ENCODE results near the gene MLYCD.

Gene MLYCD

GRCh38 chr16:83943516-83944050 lies 44.7 kb downstream of the MLYCD start:
- CTCF ChIA-PET = interaction anchor here (0.6 to 0.7 kb wide), 3 partner anchors 45 to 229 kb away, joined by 3 read pairs; no protein-coding TSS in a partner anchor
- Histone ChIP-seq H3K9me3 (ENCODE audit: control insufficient read depth, insufficient read depth, low read depth, low read length) (no peaks in the 10 kb centered on the region), H3K27ac (ENCODE audit: extremely low read depth, low read depth, low read length) (no peak overlapping the region), H3K4me3 (ENCODE audit: low read depth, low read length) (no peak overlapping the region), H3K4me1 (ENCODE audit: control insufficient read depth, insufficient read depth, low read length) (no peaks in the 10 kb centered on the region; the same call in 1 of the 2 replicates), H3K36me3 (ENCODE audit: control insufficient read depth in 2 of 2, insufficient read depth in 1 of 2, low read length in 2 of 2) (no peaks in the 10 kb centered on the region)
- POLR2A ChIA-PET = no interaction called here
- TF ChIP-seq PATZ1 (tag by site-specific recombination; IDR thresholded peaks at IDR 0.05) = no peak
- TF ChIP-seq ZNF629 (tag by site-specific recombination; IDR thresholded peaks at IDR 0.05) = no peak
- no peak for TF ChIP-seq KLF9 (tag by site-specific recombination; IDR thresholded peaks at IDR 0.05; ENCODE audit: low read depth)
- no peak for TF ChIP-seq ZBTB21 (tag by site-specific recombination; IDR thresholded peaks at IDR 0.05)
- TF ChIP-seq ZNF2 (tag by site-specific recombination; IDR thresholded peaks at IDR 0.05) = no peak
- no peak for TF ChIP-seq ZFP41 (tag by site-specific recombination; IDR thresholded peaks at IDR 0.05; ENCODE audit: borderline replicate concordance)
- TF ChIP-seq ZNF114 (tag by site-specific recombination; IDR thresholded peaks at IDR 0.05) = no peak
- no peak for TF ChIP-seq ZBTB48 (tag by site-specific recombination; IDR thresholded peaks at IDR 0.05)

DNA sequence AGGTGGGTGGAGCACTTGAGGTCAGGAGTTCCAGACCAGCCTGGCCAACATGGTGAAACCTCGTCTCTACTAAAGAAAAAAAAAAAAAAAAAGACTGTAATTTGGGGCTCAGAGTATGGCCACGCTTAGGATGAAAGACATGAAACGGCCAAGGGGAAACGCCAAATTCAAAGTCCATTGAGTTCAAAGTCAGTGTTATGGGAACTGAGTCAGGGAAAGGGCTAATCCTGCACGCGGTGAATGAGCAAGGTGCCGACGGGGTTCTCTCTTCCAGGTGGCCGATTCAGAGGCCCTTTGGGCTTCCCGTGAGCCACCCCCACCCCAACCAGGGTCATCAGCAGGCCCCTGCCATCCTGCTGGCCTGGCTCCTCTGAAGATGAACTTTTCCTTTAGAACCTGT lies 46.7 kb downstream of the MLYCD start:
- ChIA-PET POLR2A (no interaction called here), CTCF (no interaction called here)
- no peaks in the 10 kb centered on the region for H3K9me3 ChIP-seq (ENCODE audit: control insufficient read depth, insufficient read depth, low read depth, low read length)
- no peak for TF ChIP-seq ZNF677 (tag by site-specific recombination; IDR thresholded peaks at IDR 0.05)
- TF ChIP-seq OVOL3 (tag by site-specific recombination; IDR thresholded peaks at IDR 0.05) = no peak
- no peak for TF ChIP-seq PRDM4 (tag by site-specific recombination; IDR thresholded peaks at IDR 0.05)
- H3K4me1 ChIP-seq (ENCODE audit: control insufficient read depth, insufficient read depth, low read length) = no peaks in the 10 kb centered on the region
- H3K4me3 ChIP-seq (ENCODE audit: low read depth, low read length) = no peak overlapping the region
- no peak overlapping the region for H3K27ac ChIP-seq (ENCODE audit: extremely low read depth, low read depth, low read length)
- no peaks in the 10 kb centered on the region for H3K36me3 ChIP-seq (ENCODE audit: control insufficient read depth in 2 of 2, insufficient read depth in 1 of 2, low read length in 2 of 2)

- POLR2A ChIA-PET = no interaction called here
- H3K9me3 ChIP-seq (ENCODE audit: control insufficient read depth, insufficient read depth, low read depth, low read length) = no peaks in the 10 kb centered on the region
- H3K4me3 ChIP-seq (ENCODE audit: low read depth, low read length) = no peak overlapping the region
- CTCF ChIA-PET = no interaction called here
- H3K27ac ChIP-seq (ENCODE audit: extremely low read depth, low read depth, low read length) = no peak overlapping the region
- no peaks in the 10 kb centered on the region for H3K36me3 ChIP-seq (ENCODE audit: control insufficient read depth in 2 of 2, insufficient read depth in 1 of 2, low read length in 2 of 2)
- no peaks in the 10 kb centered on the region for H3K4me1 ChIP-seq (ENCODE audit: control insufficient read depth, insufficient read depth, low read length)
- TF ChIP-seq ZNF513 (tag by site-specific recombination; IDR thresholded peaks at IDR 0.05) (no peak), PRDM6 (tag by site-specific recombination; IDR thresholded peaks at IDR 0.05) (no peak), KLF17 (tag by site-specific recombination; IDR thresholded peaks at IDR 0.05) (no peak), ZNF221 (tag by site-specific recombination; IDR thresholded peaks at IDR 0.05; ENCODE audit: borderline replicate concordance) (no peak), SALL2 (tag by site-specific recombination; IDR thresholded peaks at IDR 0.05; ENCODE audit: borderline replicate concordance) (no peak), ZNF140 (tag by site-specific recombination; IDR thresholded peaks at IDR 0.05) (no peak), ZNF707 (tag by site-specific recombination; IDR thresholded peaks at IDR 0.05) (no peak), IKZF3 (tag by site-specific recombination; IDR thresholded peaks at IDR 0.05) (no peak)
- TF ChIP-seq, protein P1, sequence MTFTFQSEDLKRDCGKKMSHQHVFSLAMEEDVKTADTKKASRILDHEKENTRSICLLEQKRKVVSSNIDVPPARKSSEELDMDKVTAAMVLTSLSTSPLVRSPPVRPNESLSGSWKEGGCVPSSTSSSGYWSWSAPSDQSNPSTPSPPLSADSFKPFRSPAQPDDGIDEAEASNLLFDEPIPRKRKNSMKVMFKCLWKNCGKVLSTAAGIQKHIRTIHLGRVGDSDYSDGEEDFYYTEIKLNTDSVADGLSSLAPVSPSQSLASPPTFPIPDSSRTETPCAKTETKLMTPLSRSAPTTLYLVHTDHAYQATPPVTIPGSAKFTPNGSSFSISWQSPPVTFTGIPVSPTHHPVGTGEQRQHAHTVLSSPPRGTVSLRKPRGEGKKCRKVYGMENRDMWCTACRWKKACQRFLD (tag by site-specific recombination; IDR thresholded peaks at IDR 0.05) = no peak
Measured at GRCh38 chr16:83946154-83946780, 47.4 kb downstream of the MLYCD start.

All from HEK293 (cell line).